H1 (cell line): Measurements from ENCODE around the gene MIXL1. TPM values are rescaled to one million over a fixed set of nuclear protein-coding genes. Genes with fewer than 3 reads are reported as not detected.

ENCODE experiments used
- ASH2L ChIP-seq: fragments of 200-600, 300-600 bp; sonication (generic); IDR thresholded peaks from one replicate; pipeline ENCODE4 v1.7.1; 2017; ENCODE audit warnings: low read length
- BACH1 ChIP-seq: IDR thresholded peaks from 2 replicates; pipeline ENCODE4 v1.6.1; 2012; ENCODE audit warnings: low read length, improper control_type of control experiment
- BRCA1 ChIP-seq: IDR thresholded peaks from 2 replicates; pipeline ENCODE4 v1.6.1; 2012; ENCODE audit warnings: low read depth, low read length, improper control_type of control experiment
- CEBPB ChIP-seq: IDR thresholded peaks from 2 replicates; pipeline ENCODE4 v1.6.1; 2012; ENCODE audit warnings: low read depth, low read length
- EGR1 ChIP-seq: IDR thresholded peaks from 2 replicates; pipeline ENCODE4 v1.6.1; 2011; ENCODE audit warnings: low read depth, low read length, borderline replicate concordance
- EP300 ChIP-seq, 2 experiments: IDR thresholded peaks; 1 replicate in 1 of 2; 2 replicates in 1 of 2; pipeline ENCODE4 v1.6.1; 2011 to 2012; ENCODE audit warnings: low read depth in 2 of 2, low read length in 2 of 2, mild to moderate bottlenecking in 2 of 2, borderline replicate concordance in 1 of 2, inconsistent platforms in 1 of 2, moderate library complexity in 1 of 2
- EZH2 ChIP-seq: fragments of 200-600 bp; sonication (generic); IDR thresholded peaks from 2 replicates; pipeline ENCODE4 v1.7.1; 2012; ENCODE audit warnings: low read depth, mild to moderate bottlenecking, moderate library complexity, low read length, inconsistent platforms; ENCODE audit not compliant: severe bottlenecking
- FOSL1 ChIP-seq: IDR thresholded peaks from 2 replicates; pipeline ENCODE4 v1.6.1; 2011; ENCODE audit warnings: mild to moderate bottlenecking, low read depth, low read length, moderate library complexity; ENCODE audit not compliant: insufficient read depth
- GABPA ChIP-seq: IDR thresholded peaks from 2 replicates; pipeline ENCODE4 v1.6.1; 2011; ENCODE audit warnings: mild to moderate bottlenecking, low read length, moderate library complexity, borderline replicate concordance; ENCODE audit not compliant: insufficient read depth
- HDAC6 ChIP-seq: IDR thresholded peaks from one replicate; pipeline ENCODE4 v1.7.1; 2012; ENCODE audit warnings: low read depth, mild to moderate bottlenecking, inconsistent platforms, low read length, moderate library complexity
- RBBP5 ChIP-seq: IDR thresholded peaks from 2 replicates; pipeline ENCODE4 v1.7.1; 2012; ENCODE audit warnings: low read depth, mild to moderate bottlenecking, inconsistent platforms, low read length, moderate library complexity, borderline replicate concordance
- SIX5 ChIP-seq: IDR thresholded peaks from 2 replicates; pipeline ENCODE4 v1.6.1; 2011; ENCODE audit warnings: mild to moderate bottlenecking, low read depth, low read length
- SUZ12 ChIP-seq: fragments of 200-600 bp; sonication (generic); IDR thresholded peaks from 2 replicates; pipeline ENCODE4 v1.6.1; 2012; ENCODE audit warnings: mild to moderate bottlenecking, inconsistent platforms, low read length, moderate library complexity, mixed read lengths
- polyA plus RNA-seq, 7 experiments: library from polyadenylated mRNA; depleted of rRNA in 3 of 7; stranded (reverse) in 5 of 7; unstranded in 2 of 7; fragments of >200 nt in 5 of 7; fragments of 200-250 nt in 2 of 7; gene quantifications; 1 replicate in 5 of 7; 2 replicates in 1 of 7; 4 replicates in 1 of 7; pipeline versions ENCODE4 v1.2.1 to v1.2.3, GENCODE V29; 2011 to 2013; ENCODE audit warnings: missing spikeins in 2 of 7, mixed read lengths in 2 of 7
- total RNA-seq: library from RNA; stranded (reverse); fragmentation: NEBNext Ultra II Directional; extraction: Animal tissue kit (Norgen Biotek cat#: 25700); gene quantifications from 2 replicates; pipeline ENCODE4 v1.2.1, GENCODE V29; 2021

Gene MIXL1
- total and polyA plus RNA-seq, 2 of the 8 experiments (the other 6 are each of a cell fraction or from before 2014, with no cell fraction given): 1.5 to 1.8 TPM

DNA sequence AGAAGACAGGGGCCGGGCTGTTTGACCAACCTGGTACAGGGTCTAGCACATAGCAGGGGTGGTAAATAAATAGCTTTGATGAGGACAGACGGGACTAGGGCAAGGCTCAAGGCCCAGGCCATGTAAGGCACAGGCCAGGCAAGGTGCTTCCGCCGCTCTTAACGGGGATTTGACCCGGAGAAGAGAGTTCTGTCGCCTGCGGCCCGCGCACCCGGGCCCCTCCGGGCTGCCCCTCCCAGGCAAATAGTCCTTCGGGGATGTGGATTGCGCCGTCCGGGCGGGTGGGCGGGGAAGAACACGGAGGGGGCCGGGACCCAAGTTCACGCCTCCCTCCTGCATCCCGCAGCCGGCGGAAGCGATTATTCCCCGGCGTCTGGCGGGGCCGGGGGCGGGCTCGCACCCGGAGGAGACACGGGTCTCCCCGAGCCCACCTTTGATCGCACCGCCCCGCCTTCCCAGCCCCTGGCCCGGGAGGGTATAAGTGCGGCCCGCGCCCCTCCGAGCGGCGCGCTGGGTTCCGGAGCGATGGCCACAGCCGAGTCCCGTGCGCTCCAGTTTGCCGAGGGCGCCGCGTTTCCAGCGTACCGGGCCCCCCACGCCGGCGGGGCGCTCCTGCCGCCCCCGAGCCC lies at the start of gene MIXL1 (continued):
- no peak for TF ChIP-seq FOSL1
- no peak for TF ChIP-seq EZH2
- TF ChIP-seq SUZ12: 0 out of 2 replicates have a peak, but pooled peaks have one; percentile 10
- TF ChIP-seq GABPA: peak; percentile 6; the same call in 1 of the 2 replicates
- no peak for TF ChIP-seq BRCA1
- no peak for TF ChIP-seq HDAC6
- no peak for TF ChIP-seq EP300 (IDR thresholded peaks at IDR 0.05; ENCODE audit: borderline replicate concordance in 1 of 2, low read depth in 2 of 2, low read length in 2 of 2)
- TF ChIP-seq BACH1: no peak
- TF ChIP-seq SIX5: no peak
- TF ChIP-seq ASH2L: peak; percentile 8
- no peak for TF ChIP-seq EGR1
- 0 out of 2 replicates have a peak, but pooled peaks have one; percentile 7 for TF ChIP-seq RBBP5
- no peak for TF ChIP-seq CEBPB
